IMR-90 (cell line): ENCODE measurements around the gene FCHSD2. TPM values are rescaled to one million over a fixed set of nuclear protein-coding genes. Genes with fewer than 3 reads are reported as not detected.

Source experiments
- ATAC-seq: fragments of 200-7000 bp; cut with Tn5 transposase; 2 replicates; pipeline ENCODE4 v1.9.1; 2020; ENCODE audit warnings: low read depth, mild to moderate bottlenecking, moderate library complexity
- BruUV-seq: library from RNA; stranded (reverse); fragments of 400-500 nt; replicated peaks from 2 replicates; lab custom pipeline; 2021; lab: Mats Ljungman, UMichigan
- CTCF ChIA-PET: fragments of 300-600 bp; formaldehyde crosslinking; extraction: SDS; loops from one replicate; lab custom pipeline; 2021; ENCODE audit warnings: antibody characterized with exemption; lab: Yijun Ruan, JAX
- POLR2A ChIA-PET: fragments of 300-600 bp; sonication (Branson Sonifier 250); formaldehyde crosslinking; loops from one replicate; lab custom pipeline; 2022; ENCODE audit warnings: antibody characterized with exemption; ENCODE audit not compliant: unreplicated experiment; lab: Charles Lee
- DNase-seq: peaks from one replicate; pipeline ENCODE4 v3.0.0; 2013
- H2AFZ ChIP-seq: replicated peaks from 2 replicates; pipeline ENCODE3; 2013; ENCODE audit warnings: low read length, mild to moderate bottlenecking; ENCODE audit not compliant: poor library complexity
- H2AK5ac ChIP-seq: 2 replicates; pipeline ENCODE4 v1.6.1; 2013; ENCODE audit warnings: low read depth, low read length, inconsistent platforms
- H2AK9ac ChIP-seq: replicated peaks from 2 replicates; pipeline ENCODE3; 2013; ENCODE audit warnings: mild to moderate bottlenecking, low read depth, low read length, moderate library complexity; ENCODE audit not compliant: poor library complexity
- H2BK120ac ChIP-seq: 2 replicates; pipeline ENCODE4 v1.6.1; 2013; ENCODE audit warnings: low read depth, low read length, inconsistent platforms
- H2BK15ac ChIP-seq: 3 replicates; pipeline ENCODE4 v1.6.1; 2013; ENCODE audit warnings: low read depth, low read length, inconsistent platforms
- H2BK20ac ChIP-seq: 2 replicates; pipeline ENCODE4 v1.6.1; 2013; ENCODE audit warnings: low read depth, mild to moderate bottlenecking, inconsistent platforms, low read length, moderate library complexity
- H2BK5ac ChIP-seq: 2 replicates; pipeline ENCODE4 v1.6.1; 2013; ENCODE audit warnings: mild to moderate bottlenecking, low read depth, low read length, inconsistent platforms; ENCODE audit not compliant: poor library complexity, severe bottlenecking
- H3K14ac ChIP-seq: replicated peaks from 2 replicates; pipeline ENCODE4 v1.6.1; 2013; ENCODE audit warnings: low read depth, low read length, inconsistent platforms
- H3K18ac ChIP-seq: 2 replicates; pipeline ENCODE4 v1.6.1; 2013; ENCODE audit warnings: low read depth, low read length, control low read depth
- H3K23ac ChIP-seq: 2 replicates; pipeline ENCODE4 v1.6.1; 2013; ENCODE audit warnings: low read depth, low read length, inconsistent platforms
- H3K27ac ChIP-seq: 2 replicates; pipeline ENCODE4 v1.5.1; 2013; ENCODE audit warnings: mild to moderate bottlenecking, control low read depth, low read length; ENCODE audit not compliant: insufficient read depth
- H3K27me3 ChIP-seq: 2 replicates; pipeline ENCODE4 v1.6.1; 2013; ENCODE audit warnings: low read length; ENCODE audit not compliant: control insufficient read depth, insufficient read depth
- H3K36me3 ChIP-seq: 2 replicates; pipeline ENCODE4 v1.6.1; 2013; ENCODE audit warnings: low read length, mixed read lengths; ENCODE audit not compliant: control insufficient read depth, insufficient read depth
- H3K4ac ChIP-seq: 2 replicates; pipeline ENCODE4 v1.6.1; 2013; ENCODE audit warnings: low read depth, low read length, inconsistent platforms
- H3K4me1 ChIP-seq: 2 replicates; pipeline ENCODE4 v1.6.1; 2013; ENCODE audit warnings: low read length, mixed read lengths; ENCODE audit not compliant: control insufficient read depth, insufficient read depth
- H3K4me2 ChIP-seq: 2 replicates; pipeline ENCODE4 v1.6.1; 2013; ENCODE audit warnings: low read depth, mild to moderate bottlenecking, control low read depth, low read length, moderate library complexity
- H3K4me3 ChIP-seq: 2 replicates; pipeline ENCODE4 v1.5.1; 2013; ENCODE audit warnings: low read depth, mild to moderate bottlenecking, control low read depth, low read length, moderate library complexity; ENCODE audit not compliant: insufficient read depth
- H3K56ac ChIP-seq: 2 replicates; pipeline ENCODE4 v1.6.1; 2013; ENCODE audit warnings: low read length, inconsistent platforms; ENCODE audit not compliant: insufficient read depth; ENCODE audit errors: extremely low read depth
- H3K79me1 ChIP-seq, 2 experiments: 2 replicates each; pipeline ENCODE4 v1.6.1; 2013; ENCODE audit warnings: low read length in 2 of 2, inconsistent platforms in 1 of 2, low read depth in 1 of 2
- H3K9ac ChIP-seq: 2 replicates; pipeline ENCODE4 v1.6.1; 2013; ENCODE audit warnings: low read depth, low read length, control low read depth
- H3K9me1 ChIP-seq: 2 replicates; pipeline ENCODE4 v1.6.1; 2013; ENCODE audit warnings: low read length, inconsistent platforms; ENCODE audit not compliant: insufficient read depth
- H3K9me3 ChIP-seq: 2 replicates; pipeline ENCODE4 v1.6.1; 2013; ENCODE audit warnings: low read length; ENCODE audit not compliant: control insufficient read depth, insufficient read depth
- H4K20me1 ChIP-seq: 2 replicates; pipeline ENCODE4 v1.6.1; 2013; ENCODE audit warnings: low read length, inconsistent platforms; ENCODE audit not compliant: insufficient read depth
- H4K5ac ChIP-seq: 2 replicates; pipeline ENCODE4 v1.6.1; 2013; ENCODE audit warnings: mild to moderate bottlenecking, low read depth, low read length, control low read depth
- H4K8ac ChIP-seq, 2 experiments: 2 replicates each; pipeline ENCODE4 v1.6.1; 2013; ENCODE audit warnings: low read depth in 2 of 2, low read length in 2 of 2, control low read depth in 1 of 2, inconsistent platforms in 1 of 2
- H4K91ac ChIP-seq: 2 replicates; pipeline ENCODE4 v1.6.1; 2013; ENCODE audit warnings: low read depth, low read length, inconsistent platforms; ENCODE audit not compliant: insufficient read depth
- BHLHE40 ChIP-seq: fragments of 150-350 bp; IDR thresholded peaks from 2 replicates; pipeline ENCODE4 v1.6.1; 2016; ENCODE audit warnings: mild to moderate bottlenecking, low read depth, low read length
- ELK1 ChIP-seq: fragments of 150-350 bp; IDR thresholded peaks from 2 replicates; pipeline ENCODE4 v1.6.1; 2016; ENCODE audit warnings: low read depth, mild to moderate bottlenecking, low read length, moderate library complexity, borderline replicate concordance
- NFE2L2 ChIP-seq: fragments of 150-350 bp; IDR thresholded peaks from 2 replicates; pipeline ENCODE4 v1.6.1; 2016; ENCODE audit warnings: low read depth, mild to moderate bottlenecking, low read length
- POLR2A ChIP-seq: IDR thresholded peaks from 2 replicates; pipeline ENCODE4 v1.6.1; 2012; ENCODE audit warnings: mild to moderate bottlenecking, low read depth, low read length
- RAD21 ChIP-seq: IDR thresholded peaks from 2 replicates; pipeline ENCODE4 v1.6.1; 2012; ENCODE audit warnings: low read length, improper control_type of control experiment
- RCOR1 ChIP-seq: IDR thresholded peaks from 2 replicates; pipeline ENCODE4 v1.6.1; 2012; ENCODE audit warnings: mild to moderate bottlenecking, low read length, improper control_type of control experiment; ENCODE audit not compliant: insufficient replicate concordance
- RFX5 ChIP-seq: IDR thresholded peaks from 2 replicates; pipeline ENCODE4 v1.8.0; 2012; ENCODE audit warnings: low read depth, mild to moderate bottlenecking, low read length, moderate library complexity
- SMC3 ChIP-seq: fragments of 150-350 bp; IDR thresholded peaks from 2 replicates; pipeline ENCODE4 v1.6.1; 2016; ENCODE audit warnings: low read depth, mild to moderate bottlenecking, antibody characterized with exemption, low read length, moderate library complexity
- WGBS, 2 experiments: methylation state at CpG; one replicate each; pipeline versions ENCODE4 v1.1.5 to v1.1.7; 2013; ENCODE audit warnings: missing lambda C conversion rate in 2 of 2; ENCODE audit not compliant: insufficient read length in 1 of 2; ENCODE audit errors: extremely low coverage in 2 of 2; 5-methylcytosine and 5-hydroxymethylcytosine counted together
- dilution Hi-C: fragments of 300-500 bp; cut with HindIII; formaldehyde crosslinking; loops from one replicate; pipeline ENCODE4 v1.14.3; 2018; ENCODE audit warnings: low sequenced_read_pairs; ENCODE audit not compliant: unreplicated experiment
- in situ Hi-C: fragments of 300-500 bp; cut with MboI; formaldehyde crosslinking; loops from 3 replicates; pipeline ENCODE4 v1.14.3; 2019; ENCODE audit warnings: low sequenced_read_pairs, inconsistent platforms, mixed read lengths
- intact Hi-C: fragments of 100-400 bp; cut with micrococcal nuclease; formaldehyde crosslinking; loops from 2 replicates; pipeline ENCODE4 v1.10.0; 2022
- polyA plus RNA-seq, 3 experiments: library from polyadenylated mRNA; depleted of rRNA; stranded (reverse); fragments of >200 nt; gene quantifications; 2 replicates each; pipeline ENCODE4 v1.2.3, GENCODE V29; 2012; ENCODE audit warnings: low replicate concordance in 1 of 3
- total RNA-seq: library from RNA; depleted of rRNA; stranded (reverse); fragments of >200 nt; gene quantifications from 2 replicates; pipeline ENCODE4 v1.2.3, GENCODE V29; 2012

The FCHSD2 gene
- total and polyA plus RNA-seq, 2 of the 4 experiments (the other 2 are of a cell fraction): 5.9 to 18.7 TPM

DNA sequence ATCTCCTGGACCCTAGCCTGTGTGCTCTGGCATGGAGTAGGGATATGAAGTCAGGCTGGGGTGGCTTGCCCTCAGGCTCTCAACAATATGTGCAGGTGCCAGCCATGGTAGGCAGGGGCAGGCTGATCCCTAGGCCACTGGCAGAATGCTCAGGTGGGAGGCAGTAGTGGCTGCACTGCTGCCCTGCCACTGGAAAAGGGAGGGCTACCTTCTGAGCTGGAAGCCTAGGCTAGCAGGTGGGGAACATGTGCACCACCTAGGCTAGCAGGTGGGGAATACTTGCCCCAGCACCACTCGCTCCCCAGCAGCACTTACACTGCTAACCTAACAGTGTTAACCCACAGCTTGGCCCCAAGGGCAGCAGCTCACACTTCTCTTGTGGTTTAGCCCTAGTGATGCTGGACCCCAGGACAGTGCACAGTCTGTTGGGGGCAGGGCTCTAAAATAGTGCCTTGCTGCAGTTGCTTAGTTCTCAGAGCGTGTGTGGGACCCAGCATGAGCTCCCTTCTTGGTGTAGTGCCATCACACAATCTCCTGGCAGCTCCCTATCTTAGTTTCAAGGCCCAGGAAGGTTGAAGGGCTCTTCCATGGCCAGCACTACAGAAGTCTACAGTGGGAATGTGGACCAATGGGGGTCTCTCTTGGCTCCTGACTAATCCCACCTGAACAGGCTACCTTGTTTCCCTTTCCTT lies 130.8 kb downstream of the FCHSD2 start:
- Histone ChIP-seq H3K9ac (no peak overlapping the region), H3K14ac (no peak overlapping the region), H3K27me3 (no peaks in the 10 kb centered on the region), H2AFZ (no peak overlapping the region), H4K5ac (no peak overlapping the region), H3K9me1 (peaks cover 13% of the 10 kb centered on the region), H3K4me3 (no peak overlapping the region), H2BK15ac (no peak overlapping the region), H3K36me3 (peaks cover 8% of the 10 kb centered on the region), H3K18ac (no peak overlapping the region), H3K9me3 (peaks cover 7% of the 10 kb centered on the region), H2BK5ac (no peak overlapping the region), H3K27ac (no peak overlapping the region), H4K20me1 (peaks cover 5% of the 10 kb centered on the region; the same call in 1 of the 2 replicates), H2AK5ac (no peak overlapping the region), H3K4me2 (no peak overlapping the region), H3K79me1 (peaks cover 22 to 36% of the 10 kb centered on the region in 2 experiments), H3K23ac (no peak overlapping the region), H4K91ac (no peak overlapping the region), H3K4ac (no peak overlapping the region; the same call in 1 of the 2 replicates), H2BK120ac (no peak overlapping the region), H3K4me1 (peaks cover 5% of the 10 kb centered on the region; the same call in 1 of the 2 replicates), H3K56ac (no peak overlapping the region), H2AK9ac (no peak overlapping the region), H2BK20ac (no peak overlapping the region), H4K8ac (no peak overlapping the region)
- intact Hi-C loops: loop anchor here (10.0 kb wide), 1 partner anchor 76 kb away; no protein-coding TSS in a partner anchor
- POLR2A ChIA-PET: no interaction called here
- CTCF ChIA-PET: no interaction called here
- TF ChIP-seq ELK1: no peak
- no peak for TF ChIP-seq RFX5
- TF ChIP-seq NFE2L2: no peak
- no peak for TF ChIP-seq RCOR1
- TF ChIP-seq BHLHE40: no peak
- no peak for TF ChIP-seq SMC3
- TF ChIP-seq POLR2A: no peak
- no peak for TF ChIP-seq RAD21
- DNase-seq (no peak), ATAC-seq (no peak)
- dilution Hi-C loops: no loop called here
- in situ Hi-C loops: no loop called here
- no TSS peak for BruUV-seq
- WGBS, 2 experiments: 92% methylated on average over 2 of the region's 2 CpGs; no CpG with 5 or more reads in 1 of the 2 experiments
